SU-DHL-6 (cell line): ENCODE results near the gene PPT2.

ENCODE experiments used
- H2AFZ ChIP-seq: fragments of 200-600 bp; sonication (generic); 2 replicates; pipeline ENCODE4 v1.6.1; 2014; ENCODE audit warnings: low read depth, mild to moderate bottlenecking, moderate library complexity, mixed read lengths, antibody characterized with exemption, low read length; ENCODE audit not compliant: severe bottlenecking
- H3F3A ChIP-seq: fragments of 200-600 bp; shearing (Covaris generic); 2 replicates; pipeline ENCODE4 v1.6.0; 2016; ENCODE audit warnings: antibody characterized with exemption, mild to moderate bottlenecking; ENCODE audit not compliant: insufficient read depth
- H3K27ac ChIP-seq: fragments of 200-600 bp; sonication (generic); 2 replicates; pipeline ENCODE4 v1.5.1; 2016; ENCODE audit warnings: low read depth, mild to moderate bottlenecking, low read length, moderate library complexity, mixed read lengths
- H3K27me3 ChIP-seq: fragments of 200-600 bp; sonication (generic), shearing (Covaris generic); 2 replicates; pipeline ENCODE4 v1.6.0; 2014; ENCODE audit warnings: mild to moderate bottlenecking, low read length
- H3K36me3 ChIP-seq: fragments of 200-600 bp; sonication (generic); 2 replicates; pipeline ENCODE4 v1.6.1; 2014; ENCODE audit warnings: mild to moderate bottlenecking, low read length, mixed read lengths
- H3K4me2 ChIP-seq: fragments of 300-600, 200-600 bp; shearing (Covaris generic), sonication (generic); 2 replicates; pipeline ENCODE4 v1.6.0; 2014; ENCODE audit warnings: low read length, low read depth, mild to moderate bottlenecking; ENCODE audit not compliant: poor library complexity, severe bottlenecking
- H3K4me3 ChIP-seq: fragments of 200-600 bp; sonication (generic); 2 replicates; pipeline ENCODE4 v1.5.1; 2014; ENCODE audit warnings: antibody characterized with exemption, low read length, mild to moderate bottlenecking, mixed read lengths; ENCODE audit not compliant: insufficient read depth, poor library complexity, severe bottlenecking
- H3K79me2 ChIP-seq: fragments of 200-600 bp; sonication (generic); 2 replicates; pipeline ENCODE4 v1.6.1; 2014; ENCODE audit warnings: mild to moderate bottlenecking, low read length, moderate library complexity; ENCODE audit not compliant: insufficient read depth
- H3K9ac ChIP-seq: fragments of 200-600 bp; sonication (generic); 2 replicates; pipeline ENCODE4 v1.7.0; 2014; ENCODE audit warnings: mild to moderate bottlenecking, low read length
- H3K9me2 ChIP-seq: fragments of 200-600 bp; sonication (generic); replicated peaks from 2 replicates; pipeline ENCODE4 v1.6.1; 2014; ENCODE audit warnings: low read length; ENCODE audit not compliant: insufficient read depth
- H3K9me3 ChIP-seq: fragments of 200-600 bp; sonication (generic); 2 replicates; pipeline ENCODE4 v1.6.1; 2014; ENCODE audit warnings: low read length, mixed read lengths; ENCODE audit not compliant: insufficient read depth
- H4K20me1 ChIP-seq: fragments of 200-600 bp; sonication (generic); 2 replicates; pipeline ENCODE4 v1.6.1; 2014; ENCODE audit warnings: low read depth, mild to moderate bottlenecking, antibody characterized with exemption, low read length, moderate library complexity, mixed read lengths
- EZH2phosphoT487 ChIP-seq: fragments of 200-600 bp; sonication (generic), shearing (Covaris generic); conservative IDR thresholded peaks from 2 replicates; pipeline ENCODE4 v1.6.1; 2018; ENCODE audit warnings: mild to moderate bottlenecking, antibody characterized with exemption, low read length, moderate library complexity, mixed read lengths
- TF ChIP-seq, protein P1 (sequence below): fragments of 200-600 bp; sonication (generic); IDR thresholded peaks from one replicate; pipeline ENCODE4 v1.5.1; 2017; ENCODE audit warnings: antibody characterized with exemption, mild to moderate bottlenecking, low read length, moderate library complexity; ENCODE audit not compliant: insufficient read depth, poor library complexity, severe bottlenecking

PPT2 gene

DNA sequence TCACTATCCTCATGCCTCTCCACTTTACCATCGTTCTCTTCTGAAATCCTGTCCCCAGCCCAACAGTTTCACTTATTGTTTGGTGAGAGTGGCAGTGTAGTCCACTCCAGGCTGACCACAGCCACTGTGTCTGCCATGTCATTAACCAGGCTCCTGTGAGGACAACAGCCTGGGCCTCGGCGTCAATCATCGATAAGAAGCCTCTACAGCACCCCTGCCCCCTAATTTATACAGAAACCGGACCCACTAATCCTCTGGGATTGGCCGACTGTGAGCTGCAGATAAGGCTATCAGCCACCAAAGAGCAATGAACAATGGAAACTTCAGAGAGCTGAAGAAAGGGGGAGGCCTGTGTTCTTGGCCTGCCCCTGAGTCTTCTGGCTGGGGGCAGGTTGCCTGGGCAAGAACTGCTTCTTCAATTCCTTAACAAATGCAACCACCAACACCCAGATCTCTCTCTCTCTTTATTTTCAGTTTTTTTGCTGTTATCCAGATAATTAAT lies 13.9 kb downstream of the PPT2 start:
- Histone ChIP-seq H3K4me3 (no peak overlapping the region), H2AFZ (no peak overlapping the region), H3K9ac (no peak overlapping the region), H3K9me3 (no peaks in the 10 kb centered on the region), H3K9me2 (no peaks in the 10 kb centered on the region), H3K36me3 (no peaks in the 10 kb centered on the region), H3K79me2 (no peaks in the 10 kb centered on the region), H3K27me3 (no peaks in the 10 kb centered on the region), H4K20me1 (no peaks in the 10 kb centered on the region), H3K27ac (0 out of 2 replicates have a peak overlapping the region, but pooled peaks have one; percentile 2), H3F3A (no peaks in the 10 kb centered on the region), H3K4me2 (no peak overlapping the region)
- TF ChIP-seq, protein P1, sequence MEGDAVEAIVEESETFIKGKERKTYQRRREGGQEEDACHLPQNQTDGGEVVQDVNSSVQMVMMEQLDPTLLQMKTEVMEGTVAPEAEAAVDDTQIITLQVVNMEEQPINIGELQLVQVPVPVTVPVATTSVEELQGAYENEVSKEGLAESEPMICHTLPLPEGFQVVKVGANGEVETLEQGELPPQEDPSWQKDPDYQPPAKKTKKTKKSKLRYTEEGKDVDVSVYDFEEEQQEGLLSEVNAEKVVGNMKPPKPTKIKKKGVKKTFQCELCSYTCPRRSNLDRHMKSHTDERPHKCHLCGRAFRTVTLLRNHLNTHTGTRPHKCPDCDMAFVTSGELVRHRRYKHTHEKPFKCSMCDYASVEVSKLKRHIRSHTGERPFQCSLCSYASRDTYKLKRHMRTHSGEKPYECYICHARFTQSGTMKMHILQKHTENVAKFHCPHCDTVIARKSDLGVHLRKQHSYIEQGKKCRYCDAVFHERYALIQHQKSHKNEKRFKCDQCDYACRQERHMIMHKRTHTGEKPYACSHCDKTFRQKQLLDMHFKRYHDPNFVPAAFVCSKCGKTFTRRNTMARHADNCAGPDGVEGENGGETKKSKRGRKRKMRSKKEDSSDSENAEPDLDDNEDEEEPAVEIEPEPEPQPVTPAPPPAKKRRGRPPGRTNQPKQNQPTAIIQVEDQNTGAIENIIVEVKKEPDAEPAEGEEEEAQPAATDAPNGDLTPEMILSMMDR: no peak
- TF ChIP-seq EZH2phosphoT487: no peak

- H3K36me3 ChIP-seq: no peaks in the 10 kb centered on the region
- no peak overlapping the region for H3K4me3 ChIP-seq
- H4K20me1 ChIP-seq: no peaks in the 10 kb centered on the region
- H3K9me3 ChIP-seq: no peaks in the 10 kb centered on the region
- no peaks in the 10 kb centered on the region for H3K9me2 ChIP-seq
- H3K27me3 ChIP-seq: no peaks in the 10 kb centered on the region
- no peaks in the 10 kb centered on the region for H3F3A ChIP-seq
- no peak overlapping the region for H2AFZ ChIP-seq
- H3K4me2 ChIP-seq: no peak overlapping the region
- no peak overlapping the region for H3K9ac ChIP-seq
- 0 out of 2 replicates have a peak overlapping the region, but pooled peaks have one; percentile 2 for H3K27ac ChIP-seq
- no peaks in the 10 kb centered on the region; the same call in 1 of the 2 replicates for H3K79me2 ChIP-seq
- TF ChIP-seq, protein P1: no peak
- TF ChIP-seq EZH2phosphoT487: no peak
These were observed 14.4 kb downstream of the PPT2 start for GRCh38 chr6:32168350-32168749.

- H2AFZ ChIP-seq: no peak overlapping the region
- no peaks in the 10 kb centered on the region for H4K20me1 ChIP-seq
- H3K27ac ChIP-seq: no peak overlapping the region
- H3K9me2 ChIP-seq: no peaks in the 10 kb centered on the region
- TF ChIP-seq EZH2phosphoT487: no peak
- TF ChIP-seq, protein P1: no peak
- H3K9ac ChIP-seq: no peak overlapping the region
- H3K79me2 ChIP-seq: peaks cover under 1% of the 10 kb centered on the region; the same call in 1 of the 2 replicates
- H3K9me3 ChIP-seq: no peaks in the 10 kb centered on the region
- no peaks in the 10 kb centered on the region for H3K36me3 ChIP-seq
- no peaks in the 10 kb centered on the region for H3K27me3 ChIP-seq
- H3K4me3 ChIP-seq: no peak overlapping the region
- no peaks in the 10 kb centered on the region for H3F3A ChIP-seq
- H3K4me2 ChIP-seq: no peak overlapping the region
These were observed 15.1 kb downstream of the PPT2 start for GRCh38 chr6:32168807-32169591.
